HG03103 (cell line): ENCODE data around the gene TRA2A.
"Not testable (repeated sequence)": the region's sequence is repeated elsewhere in the genome, so short reads cannot be mapped to it uniquely, and the experiment has no call there.

Source experiments
- ATAC-seq: cut with Tn5 transposase; IDR thresholded peaks from one replicate; pipeline ENCODE4 v1.9.1; 2021; ENCODE audit warnings: low read depth; ENCODE audit not compliant: unreplicated experiment

The TRA2A gene

DNA sequence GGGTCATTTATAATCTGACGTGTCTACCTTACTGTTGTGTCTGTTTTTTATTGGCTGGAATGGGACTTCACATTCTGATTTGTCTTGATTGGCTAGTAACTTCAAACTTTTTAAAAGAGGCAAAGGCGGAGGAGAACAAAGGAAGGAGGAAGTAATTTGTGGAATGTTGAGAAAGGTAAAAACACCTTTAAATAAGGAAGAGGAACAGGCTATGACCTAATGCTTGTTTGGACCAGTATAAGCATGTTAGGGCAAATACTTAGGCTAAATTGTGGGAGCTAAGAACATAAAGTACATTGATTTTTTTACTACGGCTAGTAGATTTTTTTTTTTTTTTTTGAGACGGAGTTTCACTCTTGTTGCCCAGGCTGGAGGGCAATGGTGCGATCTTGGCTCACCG is 18.0 kb downstream of the TRA2A start:
- ATAC-seq, result not testable (repeated sequence)

- no peak for ATAC-seq
Measured at GRCh38 chr7:23494009-23494408, 37.8 kb downstream of the TRA2A start.

DNA sequence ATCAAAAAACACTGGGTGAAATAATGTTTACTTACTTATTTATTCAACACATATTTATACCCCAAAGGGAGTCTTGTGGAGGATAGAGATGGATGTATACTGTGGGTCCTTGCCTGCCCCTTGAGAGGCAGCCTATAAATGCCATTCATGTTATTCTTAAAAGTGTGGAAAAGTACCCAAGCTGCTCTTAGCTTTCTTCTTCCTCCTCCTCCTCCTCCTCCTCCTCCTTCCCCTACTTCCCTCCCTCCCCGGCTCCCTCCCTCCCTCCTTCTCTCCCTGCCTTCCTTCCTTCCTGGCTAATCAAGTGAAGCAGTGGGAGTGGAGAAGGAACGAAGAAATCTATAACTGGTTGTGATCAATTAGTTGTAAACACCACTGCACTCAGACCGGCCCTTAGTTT is 40.3 kb downstream of the TRA2A start:
- no peak for ATAC-seq

- peak; percentile 83 for ATAC-seq
Measured at GRCh38 chr7:23490357-23491135, 41.2 kb downstream of the TRA2A start.

DNA sequence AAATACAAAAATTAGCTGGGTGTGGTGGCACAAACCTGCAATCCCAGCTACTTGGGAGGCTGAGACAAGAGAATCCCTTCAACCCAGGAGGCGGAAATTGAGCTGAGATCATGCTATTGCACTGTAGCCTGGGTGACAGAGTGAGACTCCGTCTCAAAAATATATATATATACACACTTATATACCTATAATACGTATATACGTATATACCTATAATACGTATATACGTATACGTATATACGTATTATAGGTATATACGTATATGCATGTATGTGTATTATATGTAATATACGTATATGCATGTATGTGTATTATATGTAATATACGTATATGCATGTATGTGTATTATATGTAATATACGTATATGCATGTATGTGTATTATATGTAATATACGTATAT is 43.1 kb downstream of the TRA2A start:
- ATAC-seq, result not testable (repeated sequence)

- ATAC-seq, result no peak
Measured at GRCh38 chr7:23487670-23488069, 44.1 kb downstream of the TRA2A start.

DNA sequence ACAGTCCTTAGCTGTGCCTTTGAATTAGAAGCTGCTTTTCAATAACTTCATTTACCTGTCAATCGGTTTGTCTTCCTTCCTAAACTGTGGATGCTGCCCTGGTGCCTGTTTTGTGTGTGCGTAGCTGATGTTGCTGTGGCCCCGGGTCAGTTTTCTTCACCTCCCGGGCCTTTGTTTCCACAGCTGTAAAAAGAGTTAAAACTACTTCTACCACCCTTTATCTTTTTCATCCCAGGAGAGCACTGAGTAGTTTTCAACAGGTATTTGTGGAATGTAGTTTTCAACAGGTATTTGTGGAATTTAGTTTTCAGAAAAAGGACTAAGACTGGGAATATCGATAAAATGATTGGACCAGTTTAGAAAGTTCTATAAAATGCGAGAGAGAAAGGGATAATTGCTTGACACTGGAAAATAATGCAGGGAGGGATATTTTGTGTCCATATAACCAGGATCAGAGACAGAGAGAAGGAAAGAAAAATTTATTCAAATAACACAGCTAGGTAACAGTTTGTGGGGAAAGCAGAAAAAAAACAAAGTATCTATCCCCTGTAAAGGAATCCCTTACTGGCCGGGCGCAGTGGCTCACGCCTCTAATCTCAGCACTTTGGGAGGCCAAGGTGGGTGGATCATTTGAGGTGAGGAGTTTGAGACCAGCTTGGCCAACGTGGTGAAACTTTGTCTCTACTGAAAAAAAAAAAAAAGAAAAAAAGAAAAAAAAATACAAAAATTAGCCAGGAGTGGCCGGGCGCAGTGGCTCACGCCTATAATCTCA is 45.6 kb downstream of the TRA2A start:
- ATAC-seq, result no peak

DNA sequence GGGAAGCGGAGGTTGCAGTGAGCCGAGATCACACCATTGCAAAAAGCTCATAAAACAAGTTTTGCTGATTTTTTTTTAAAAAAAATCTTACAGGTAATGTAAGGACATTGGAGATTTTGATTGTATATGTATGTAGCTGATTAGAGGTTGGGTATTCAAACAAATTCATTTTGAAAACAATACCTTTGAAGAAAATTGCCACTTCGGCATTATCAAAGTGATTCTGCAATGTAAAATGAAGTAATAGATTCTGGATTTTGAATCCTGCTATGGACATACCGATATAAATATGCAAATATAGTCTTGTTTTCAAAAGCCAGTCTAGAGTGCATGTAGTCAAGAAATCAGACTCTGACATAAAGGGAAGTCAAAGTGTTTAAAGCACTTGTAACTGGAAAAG is 49.1 kb downstream of the TRA2A start:
- no peak for ATAC-seq

- ATAC-seq, result no peak
Measured at GRCh38 chr7:23477962-23478866, 53.6 kb downstream of the TRA2A start.

DNA sequence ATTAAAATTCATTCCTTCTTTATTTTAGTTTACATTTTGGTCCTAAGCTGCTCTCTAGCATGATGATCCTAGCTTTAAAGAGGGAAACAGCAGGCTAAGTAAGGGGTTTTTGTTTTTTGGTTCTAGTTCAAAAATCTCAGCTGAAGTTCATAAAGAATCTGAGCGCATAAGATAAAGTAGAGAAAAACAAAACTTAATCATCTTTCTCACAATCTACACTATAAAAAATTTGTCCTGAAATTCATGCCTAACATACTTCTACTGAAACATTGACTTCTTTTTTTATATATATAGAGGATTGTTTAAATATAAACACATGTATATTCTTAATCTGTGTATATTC is 54.7 kb downstream of the TRA2A start:
- no peak for ATAC-seq

GRCh38 chr7:23476286-23477156 is 55.3 kb downstream of the TRA2A start:
- ATAC-seq, result no peak

DNA sequence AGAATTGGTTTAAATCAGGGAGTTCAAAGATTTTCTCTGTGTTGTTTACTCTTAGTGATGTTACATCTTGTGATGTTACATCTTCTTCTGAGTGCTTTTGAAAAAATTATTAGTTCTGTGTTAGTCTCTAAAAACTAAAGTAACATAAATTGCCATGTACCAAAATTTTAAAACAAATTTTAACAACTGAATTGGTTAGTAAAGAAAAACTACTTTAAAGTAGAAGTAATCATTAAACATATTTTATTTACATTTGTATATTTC is 56.3 kb downstream of the TRA2A start:
- no peak for ATAC-seq

DNA sequence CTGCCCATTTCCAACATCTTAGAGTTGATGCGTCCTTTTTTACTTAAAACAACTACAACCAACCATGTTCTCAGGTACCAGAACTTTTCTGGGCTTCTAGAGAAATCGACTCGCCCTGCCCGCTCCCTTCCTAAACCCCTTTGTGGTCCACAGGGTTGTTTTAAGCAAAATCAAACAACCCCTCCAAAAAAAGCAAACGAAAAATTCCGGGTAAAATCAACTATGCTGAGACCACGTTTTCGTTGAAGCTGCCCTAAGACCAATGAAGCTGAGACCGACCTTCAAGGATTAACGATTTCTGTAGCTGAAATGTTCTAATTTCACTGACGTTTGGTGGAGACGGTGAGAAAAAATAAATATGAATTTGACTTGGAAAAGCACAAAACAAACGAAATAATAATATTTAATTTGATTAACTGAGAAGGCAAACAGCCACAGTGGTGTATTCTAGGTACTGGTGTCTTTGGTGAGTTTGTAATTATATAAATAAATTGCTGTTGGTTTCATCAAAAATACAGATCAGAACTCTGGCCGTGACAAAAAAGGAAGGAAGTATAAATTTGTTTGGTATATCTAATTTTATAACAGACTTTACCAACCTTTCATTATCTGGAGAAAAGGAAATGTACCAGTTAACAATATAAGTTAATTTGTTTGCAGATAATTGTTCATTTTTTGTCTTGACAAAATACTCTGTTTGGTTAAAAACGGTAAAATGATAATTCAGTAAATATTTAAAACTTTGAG is 56.8 kb downstream of the TRA2A start:
- no peak for ATAC-seq

- peak; percentile 56 for ATAC-seq
Measured at GRCh38 chr7:23474094-23474828, 57.5 kb downstream of the TRA2A start.

- no peak for ATAC-seq
Measured at GRCh38 chr7:23473844-23474093, 58.0 kb downstream of the TRA2A start.

- no peak for ATAC-seq
Measured at GRCh38 chr7:23472956-23473843, 58.6 kb downstream of the TRA2A start.

GRCh38 chr7:23472556-23472955 is 59.2 kb downstream of the TRA2A start:
- no peak for ATAC-seq

DNA sequence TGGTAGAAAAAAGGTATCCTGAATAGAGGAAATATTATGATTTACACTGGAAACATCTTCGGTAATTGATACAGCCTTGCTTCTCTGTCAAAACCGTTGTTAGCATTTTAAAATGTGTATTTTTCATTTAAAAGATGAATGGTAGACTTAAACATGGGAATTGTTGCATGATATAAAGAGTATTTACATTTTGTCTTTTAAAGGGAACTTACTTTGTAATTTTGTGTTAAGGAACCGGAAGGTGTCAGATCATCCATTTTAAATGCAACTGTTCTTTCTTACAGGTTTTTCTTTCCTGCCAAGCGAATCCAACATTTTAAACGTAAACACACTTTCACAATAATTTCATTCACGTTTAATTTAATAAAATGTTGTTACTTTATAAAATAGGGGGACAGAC is 59.7 kb downstream of the TRA2A start:
- ATAC-seq, result no peak
